Measurements from ENCODE around the gene PFN1. TPM values are rescaled to one million over a fixed set of nuclear protein-coding genes. Genes with fewer than 3 reads are reported as not detected.
A peak's percentile ranks its signal among the peaks of the same experiment; 100 is the strongest.

PFN1 gene
- total RNA-seq, 1 donor from 2014 or later = 404 TPM

DNA sequence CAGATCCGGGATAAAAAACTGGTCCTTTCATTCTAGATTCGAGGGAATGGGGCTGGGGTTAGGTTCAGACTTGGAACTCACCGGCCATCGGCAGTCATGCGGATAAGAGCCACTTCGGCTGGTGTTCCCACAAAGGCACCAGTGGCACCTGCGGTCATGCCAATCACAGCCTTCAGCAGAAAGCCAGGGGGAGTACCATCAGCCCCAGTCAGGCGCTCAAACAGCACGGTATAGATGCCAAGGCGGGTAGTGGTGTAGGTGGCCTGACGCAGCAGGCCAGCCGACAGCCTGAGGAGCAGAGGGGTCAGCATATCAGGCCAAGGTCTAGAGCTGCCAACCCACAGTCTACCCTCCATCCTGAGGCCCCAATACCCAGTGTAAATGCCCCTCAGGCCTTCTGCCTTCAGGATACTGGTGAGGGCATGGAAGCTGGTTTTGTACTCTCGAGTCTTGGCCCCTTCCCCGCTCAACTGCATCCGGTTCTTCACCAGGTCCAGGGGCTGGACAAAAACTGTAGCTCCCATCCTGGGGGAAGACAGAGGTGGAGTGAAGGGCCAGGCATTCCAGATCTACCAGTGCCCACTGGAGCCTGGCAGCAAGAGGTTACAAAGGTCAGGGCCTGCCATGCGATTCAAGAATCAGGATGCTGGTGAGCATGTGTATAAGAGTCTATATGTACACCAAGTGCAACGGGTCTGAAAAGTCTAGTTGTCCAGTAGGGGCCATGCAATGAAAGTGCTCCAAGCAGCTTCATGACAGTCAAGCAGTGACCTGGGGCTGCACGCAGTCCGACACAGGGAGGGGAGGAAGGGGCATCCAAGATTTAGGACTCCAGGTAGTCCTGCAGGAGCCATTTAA lies 9.4 kb downstream of the PFN1 start:
- Mint-ChIP-seq H3K4me1 (ENCODE audit: unreplicated experiment) (peaks cover 30% of the 10 kb centered on the region), H3K9me3 (no peaks in the 10 kb centered on the region), H3K4me3 (peak overlapping the region; percentile 98), H3K27ac (peak overlapping the region; percentile 99), H3K27me3 (no peaks in the 10 kb centered on the region), H3K36me3 (peaks cover 7% of the 10 kb centered on the region)
- no peak for DNase-seq (ENCODE audit: extremely low spot score, unreplicated experiment)
- TF ChIP-seq, protein P1, sequence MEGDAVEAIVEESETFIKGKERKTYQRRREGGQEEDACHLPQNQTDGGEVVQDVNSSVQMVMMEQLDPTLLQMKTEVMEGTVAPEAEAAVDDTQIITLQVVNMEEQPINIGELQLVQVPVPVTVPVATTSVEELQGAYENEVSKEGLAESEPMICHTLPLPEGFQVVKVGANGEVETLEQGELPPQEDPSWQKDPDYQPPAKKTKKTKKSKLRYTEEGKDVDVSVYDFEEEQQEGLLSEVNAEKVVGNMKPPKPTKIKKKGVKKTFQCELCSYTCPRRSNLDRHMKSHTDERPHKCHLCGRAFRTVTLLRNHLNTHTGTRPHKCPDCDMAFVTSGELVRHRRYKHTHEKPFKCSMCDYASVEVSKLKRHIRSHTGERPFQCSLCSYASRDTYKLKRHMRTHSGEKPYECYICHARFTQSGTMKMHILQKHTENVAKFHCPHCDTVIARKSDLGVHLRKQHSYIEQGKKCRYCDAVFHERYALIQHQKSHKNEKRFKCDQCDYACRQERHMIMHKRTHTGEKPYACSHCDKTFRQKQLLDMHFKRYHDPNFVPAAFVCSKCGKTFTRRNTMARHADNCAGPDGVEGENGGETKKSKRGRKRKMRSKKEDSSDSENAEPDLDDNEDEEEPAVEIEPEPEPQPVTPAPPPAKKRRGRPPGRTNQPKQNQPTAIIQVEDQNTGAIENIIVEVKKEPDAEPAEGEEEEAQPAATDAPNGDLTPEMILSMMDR (conservative IDR thresholded peaks at IDR 0.05) = no peak

DNA sequence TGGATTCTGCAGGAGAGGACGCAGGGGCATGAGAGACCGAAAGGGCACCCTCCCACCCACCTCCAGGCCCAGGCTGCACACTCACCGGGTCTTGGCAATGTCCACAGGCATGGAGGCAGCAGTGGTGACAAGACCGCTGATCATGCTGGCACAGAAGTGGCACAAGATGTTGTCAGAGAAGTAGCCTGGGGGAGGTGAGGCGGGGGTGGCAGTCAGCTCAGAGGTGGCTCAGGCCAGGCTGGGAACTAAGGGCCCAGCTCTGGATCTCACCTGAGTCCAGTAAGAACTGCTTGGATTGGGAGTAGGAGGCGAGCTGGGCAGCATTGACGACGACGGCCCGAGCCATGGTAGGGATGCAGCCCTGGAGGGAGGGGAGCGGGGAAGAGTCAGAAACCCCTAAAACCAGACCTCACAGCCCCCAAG lies 10.2 kb downstream of the PFN1 start:
- Mint-ChIP-seq H3K4me3 (peak overlapping the region; percentile 98), H3K36me3 (peaks cover 7% of the 10 kb centered on the region), H3K9me3 (no peaks in the 10 kb centered on the region), H3K27me3 (no peaks in the 10 kb centered on the region), H3K4me1 (ENCODE audit: unreplicated experiment) (peaks cover 30% of the 10 kb centered on the region), H3K27ac (no peak overlapping the region)
- no peak for DNase-seq (ENCODE audit: extremely low spot score, unreplicated experiment)
- TF ChIP-seq, protein P1 (conservative IDR thresholded peaks at IDR 0.05) = no peak

DNA sequence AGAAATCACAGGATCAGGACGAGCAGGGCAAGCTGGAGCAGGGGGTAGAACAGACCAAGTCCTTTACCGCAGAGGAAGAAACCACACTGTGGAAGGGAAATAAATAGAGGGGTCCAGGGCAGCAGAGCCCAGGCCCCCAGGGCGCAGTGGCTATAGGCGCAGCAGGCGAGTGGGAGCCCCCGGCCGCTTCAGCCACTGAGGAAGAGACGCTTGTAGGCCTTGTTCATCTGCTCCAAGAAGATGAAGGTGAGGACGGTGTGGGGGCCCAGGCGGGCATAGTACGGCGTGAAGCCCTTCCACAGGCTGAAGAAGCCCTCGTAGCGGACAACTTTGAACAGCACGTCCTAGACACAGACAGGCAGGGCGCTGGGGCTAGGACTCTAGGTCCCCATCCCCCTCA lies 10.8 kb downstream of the PFN1 start:
- peaks cover 7% of the 10 kb centered on the region for H3K36me3 Mint-ChIP-seq
- H3K27ac Mint-ChIP-seq = no peak overlapping the region

DNA sequence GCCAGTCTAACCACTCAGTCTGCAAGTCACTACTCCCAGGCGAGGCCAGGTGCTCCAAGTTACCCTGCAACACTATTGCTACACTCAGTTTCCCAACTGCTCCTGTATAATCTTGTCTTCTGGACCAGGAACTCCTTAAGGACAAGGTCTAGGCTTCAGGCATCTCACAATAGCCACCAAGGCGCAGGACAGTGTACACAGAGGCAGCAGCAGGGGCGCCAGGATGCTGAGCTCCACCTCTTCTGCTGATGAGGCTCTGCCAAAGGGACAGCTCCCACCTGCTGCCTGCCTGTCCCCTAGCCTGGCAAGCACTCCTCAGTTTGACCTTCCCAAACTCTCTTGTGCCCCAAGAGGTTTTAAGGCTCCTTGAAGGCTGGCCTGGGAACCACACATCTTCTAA lies 11.9 kb downstream of the PFN1 start:
- Mint-ChIP-seq H3K4me1 (ENCODE audit: unreplicated experiment) (peaks cover 24% of the 10 kb centered on the region), H3K36me3 (peaks cover 3% of the 10 kb centered on the region), H3K9me3 (no peaks in the 10 kb centered on the region), H3K27ac (peak overlapping the region; percentile 56), H3K27me3 (no peaks in the 10 kb centered on the region), H3K4me3 (peak overlapping the region; percentile 46)
- TF ChIP-seq, protein P1 (conservative IDR thresholded peaks at IDR 0.05) = no peak
- DNase-seq (ENCODE audit: extremely low spot score, unreplicated experiment) = no peak

More for the DNA sequence above, 10.8 kb downstream of the PFN1 start:
- no peaks in the 10 kb centered on the region for H3K27me3 Mint-ChIP-seq
- TF ChIP-seq, protein P1 (conservative IDR thresholded peaks at IDR 0.05) = no peak
- no peak for DNase-seq (ENCODE audit: extremely low spot score, unreplicated experiment)
- H3K4me3 Mint-ChIP-seq = peak overlapping the region; percentile 98
- peaks cover 30% of the 10 kb centered on the region for H3K4me1 Mint-ChIP-seq (ENCODE audit: unreplicated experiment)
- H3K9me3 Mint-ChIP-seq = no peaks in the 10 kb centered on the region

DNA sequence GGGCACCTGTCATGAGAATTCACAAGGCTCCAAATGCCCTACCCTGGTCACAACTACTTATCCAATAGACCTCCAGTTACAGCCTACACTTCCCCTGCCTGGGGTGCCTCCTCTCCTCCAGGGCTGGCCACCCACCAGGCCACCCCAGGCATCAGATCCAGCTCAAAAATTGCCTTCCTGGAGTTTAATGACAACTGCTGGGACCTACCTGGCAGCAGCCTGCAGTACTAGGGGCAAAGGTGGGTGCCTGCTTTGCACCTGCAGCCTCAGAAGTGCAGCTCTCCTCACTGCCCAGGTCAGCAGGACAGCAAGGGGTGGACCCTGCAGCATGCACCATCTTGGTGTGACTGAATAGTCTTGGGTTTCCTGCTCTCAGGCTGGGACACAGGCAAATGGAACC lies 12.7 kb downstream of the PFN1 start:
- Mint-ChIP-seq H3K27me3 (no peaks in the 10 kb centered on the region), H3K4me3 (no peak overlapping the region), H3K27ac (no peak overlapping the region), H3K9me3 (no peaks in the 10 kb centered on the region), H3K4me1 (ENCODE audit: unreplicated experiment) (peaks cover 18% of the 10 kb centered on the region), H3K36me3 (peaks cover 7% of the 10 kb centered on the region)
- DNase-seq (ENCODE audit: extremely low spot score, unreplicated experiment) = no peak
- TF ChIP-seq, protein P1 (conservative IDR thresholded peaks at IDR 0.05) = no peak
